OCI-LY3 (cell line): ENCODE results near the gene SLC6A13.

Source experiments
- H2AFZ ChIP-seq: fragments of 200-600, 300-600 bp; shearing (Covaris generic); 2 replicates; pipeline ENCODE4 v1.6.0; 2014; ENCODE audit warnings: antibody characterized with exemption, low read depth, low read length
- H3K27ac ChIP-seq: fragments of 200-600, 300-600 bp; sonication (generic); 2 replicates; pipeline ENCODE4 v1.5.1; 2014; ENCODE audit warnings: mild to moderate bottlenecking, low read length, moderate library complexity, mixed read lengths
- H3K27me3 ChIP-seq: fragments of 200-600, 300-600 bp; sonication (generic); 2 replicates; pipeline ENCODE4 v1.6.1; 2014; ENCODE audit warnings: low read depth, low read length, mixed read lengths
- H3K36me3 ChIP-seq: fragments of 200-600, 300-600 bp; sonication (generic); replicated peaks from 2 replicates; pipeline ENCODE3; 2014; ENCODE audit warnings: low read depth, low read length, mixed read lengths
- H3K4me1 ChIP-seq: fragments of 300-600, 200-600 bp; sonication (generic); 2 replicates; pipeline ENCODE4 v1.6.1; 2014; ENCODE audit warnings: low read length, mixed read lengths
- H3K4me2 ChIP-seq: fragments of 200-600, 300-600 bp; sonication (generic); 2 replicates; pipeline ENCODE4 v1.6.1; 2014; ENCODE audit warnings: low read length, mixed read lengths
- H3K4me3 ChIP-seq: fragments of 300-600, 200-600 bp; sonication (generic); 2 replicates; pipeline ENCODE4 v1.5.1; 2014; ENCODE audit warnings: antibody characterized with exemption, mild to moderate bottlenecking, low read length, moderate library complexity
- H3K79me2 ChIP-seq: fragments of 300-600, 200-600 bp; shearing (Covaris generic); 2 replicates; pipeline ENCODE4 v1.6.1; 2014; ENCODE audit warnings: mild to moderate bottlenecking, low read length, mixed read lengths
- H3K9ac ChIP-seq: fragments of 300-600, 200-600 bp; shearing (Covaris generic); 2 replicates; pipeline ENCODE4 v1.6.0; 2014; ENCODE audit warnings: mild to moderate bottlenecking, low read length, moderate library complexity
- H3K9me3 ChIP-seq: fragments of 200-600, 300-600 bp; shearing (Covaris generic); 2 replicates; pipeline ENCODE4 v1.6.1; 2014; ENCODE audit warnings: low read length, mixed read lengths; ENCODE audit not compliant: insufficient read depth
- H4K20me1 ChIP-seq: fragments of 200-600, 300-600 bp; sonication (generic); 2 replicates; pipeline ENCODE4 v1.6.1; 2016; ENCODE audit warnings: low read length, mixed read lengths; ENCODE audit not compliant: insufficient read depth
- CTCF ChIP-seq: fragments of 200-600, 300-600 bp; sonication (generic); IDR thresholded peaks from 2 replicates; pipeline ENCODE4 v1.5.1; 2014; ENCODE audit warnings: antibody characterized with exemption, low read length, low read depth
- EZH2phosphoT487 ChIP-seq: fragments of 200-600 bp; shearing (Covaris generic); IDR thresholded peaks from 2 replicates; pipeline ENCODE4 v1.6.1; 2018; ENCODE audit warnings: antibody characterized with exemption, mixed run types, low read depth

The SLC6A13 gene

GRCh38 chr12:264269-264668 lies 1.6 kb upstream of the SLC6A13 start:
- Histone ChIP-seq H4K20me1 (no peaks in the 10 kb centered on the region), H3K9ac (no peak overlapping the region), H3K27ac (no peak overlapping the region), H3K4me1 (no peaks in the 10 kb centered on the region), H3K27me3 (peaks cover 7% of the 10 kb centered on the region; the same call in 1 of the 2 replicates), H3K79me2 (no peaks in the 10 kb centered on the region), H3K36me3 (no peaks in the 10 kb centered on the region), H3K9me3 (no peaks in the 10 kb centered on the region), H3K4me3 (no peak overlapping the region), H2AFZ (no peak overlapping the region), H3K4me2 (no peak overlapping the region)
- TF ChIP-seq EZH2phosphoT487 (no peak), CTCF (no peak)

- peaks cover 9% of the 10 kb centered on the region; the same call in 1 of the 2 replicates for H3K27me3 ChIP-seq
- H3K27ac ChIP-seq: no peak overlapping the region
- no peak overlapping the region for H2AFZ ChIP-seq
- TF ChIP-seq CTCF (no peak), EZH2phosphoT487 (no peak)
- H3K4me3 ChIP-seq: no peak overlapping the region
- H3K4me1 ChIP-seq: no peaks in the 10 kb centered on the region
- H3K79me2 ChIP-seq: no peaks in the 10 kb centered on the region
- H3K36me3 ChIP-seq: no peaks in the 10 kb centered on the region
- H3K9me3 ChIP-seq: no peaks in the 10 kb centered on the region
- H3K4me2 ChIP-seq: no peak overlapping the region
- H4K20me1 ChIP-seq: no peaks in the 10 kb centered on the region
- no peak overlapping the region for H3K9ac ChIP-seq
These were observed 938 bp upstream of the SLC6A13 start for GRCh38 chr12:263574-263973.

GRCh38 chr12:262113-262512 lies 523 bp downstream of the SLC6A13 start:
- TF ChIP-seq EZH2phosphoT487 (no peak), CTCF (no peak)
- no peak overlapping the region for H3K9ac ChIP-seq
- H3K4me2 ChIP-seq: no peak overlapping the region
- no peaks in the 10 kb centered on the region for H3K79me2 ChIP-seq
- no peak overlapping the region for H2AFZ ChIP-seq
- H4K20me1 ChIP-seq: no peaks in the 10 kb centered on the region
- peaks cover 20% of the 10 kb centered on the region; the same call in 1 of the 2 replicates for H3K27me3 ChIP-seq
- H3K27ac ChIP-seq: no peak overlapping the region
- H3K36me3 ChIP-seq: no peaks in the 10 kb centered on the region
- H3K4me3 ChIP-seq: no peak overlapping the region
- H3K9me3 ChIP-seq: no peaks in the 10 kb centered on the region
- H3K4me1 ChIP-seq: no peaks in the 10 kb centered on the region

GRCh38 chr12:257521-258321 lies 4.9 kb downstream of the SLC6A13 start:
- no peak overlapping the region for H2AFZ ChIP-seq
- H3K9me3 ChIP-seq: no peaks in the 10 kb centered on the region
- no peak overlapping the region for H3K9ac ChIP-seq
- no peaks in the 10 kb centered on the region for H4K20me1 ChIP-seq
- H3K27ac ChIP-seq: no peak overlapping the region
- H3K79me2 ChIP-seq: no peaks in the 10 kb centered on the region
- no peak overlapping the region for H3K4me2 ChIP-seq
- no peaks in the 10 kb centered on the region for H3K4me1 ChIP-seq
- H3K36me3 ChIP-seq: no peaks in the 10 kb centered on the region
- H3K4me3 ChIP-seq: no peak overlapping the region
- peaks cover 23% of the 10 kb centered on the region; the same call in 1 of the 2 replicates for H3K27me3 ChIP-seq
- TF ChIP-seq EZH2phosphoT487 (no peak), CTCF (no peak)
